Fibroblast of the aortic adventitia (primary cell): ENCODE results near the gene MAS1. TPM values are rescaled to one million over a fixed set of nuclear protein-coding genes. Genes with fewer than 3 reads are reported as not detected.

Experiments
- DNase-seq: peaks from one replicate; pipeline ENCODE4 v3.0.0-alpha.2; 2010; ENCODE audit warnings: low read depth
- H3K4me3 ChIP-seq: 2 replicates; pipeline ENCODE4 v1.5.1; 2011; ENCODE audit warnings: low read depth, mild to moderate bottlenecking, control low read depth, low read length, moderate library complexity
- CTCF ChIP-seq: IDR thresholded peaks from 2 replicates; pipeline ENCODE4 v1.5.1; 2011; ENCODE audit warnings: mild to moderate bottlenecking, low read length, control low read depth, inconsistent platforms; ENCODE audit not compliant: insufficient read depth
- total RNA-seq: library from RNA; depleted of rRNA; stranded (reverse); fragments of >200 nt; gene quantifications from 2 replicates; pipeline ENCODE4 v1.2.3, GENCODE V29; 2012; ENCODE audit warnings: low replicate concordance

The MAS1 gene
- total RNA-seq, 1 donor: under 0.01 TPM

GRCh38 chr6:159879856-159880255 lies 10.9 kb upstream of the MAS1 start:
- no peak for TF ChIP-seq CTCF
- H3K4me3 ChIP-seq: no peak overlapping the region
- no peak for DNase-seq

GRCh38 chr6:159880412-159880975 lies 10.3 kb upstream of the MAS1 start:
- no peak for DNase-seq
- TF ChIP-seq CTCF: no peak
- H3K4me3 ChIP-seq: no peak overlapping the region

- DNase-seq: no peak
- H3K4me3 ChIP-seq: no peak overlapping the region
- TF ChIP-seq CTCF: no peak
Measured at GRCh38 chr6:159884720-159885119, 6.1 kb upstream of the MAS1 start.

GRCh38 chr6:159886270-159886669 lies 4.5 kb upstream of the MAS1 start:
- H3K4me3 ChIP-seq: no peak overlapping the region
- DNase-seq: no peak
- no peak for TF ChIP-seq CTCF

- H3K4me3 ChIP-seq: no peak overlapping the region
- no peak for DNase-seq
- TF ChIP-seq CTCF: no peak
Measured at GRCh38 chr6:159887146-159887545, 3.6 kb upstream of the MAS1 start.

- no peak overlapping the region for H3K4me3 ChIP-seq
- DNase-seq: no peak
- TF ChIP-seq CTCF: no peak
Measured at GRCh38 chr6:159887761-159888160, 3.0 kb upstream of the MAS1 start.

GRCh38 chr6:159890201-159890600 lies 587 bp upstream of the MAS1 start:
- no peak for DNase-seq
- no peak for TF ChIP-seq CTCF
- no peak overlapping the region for H3K4me3 ChIP-seq
